ENCODE results near the gene UBASH3A.

DNA sequence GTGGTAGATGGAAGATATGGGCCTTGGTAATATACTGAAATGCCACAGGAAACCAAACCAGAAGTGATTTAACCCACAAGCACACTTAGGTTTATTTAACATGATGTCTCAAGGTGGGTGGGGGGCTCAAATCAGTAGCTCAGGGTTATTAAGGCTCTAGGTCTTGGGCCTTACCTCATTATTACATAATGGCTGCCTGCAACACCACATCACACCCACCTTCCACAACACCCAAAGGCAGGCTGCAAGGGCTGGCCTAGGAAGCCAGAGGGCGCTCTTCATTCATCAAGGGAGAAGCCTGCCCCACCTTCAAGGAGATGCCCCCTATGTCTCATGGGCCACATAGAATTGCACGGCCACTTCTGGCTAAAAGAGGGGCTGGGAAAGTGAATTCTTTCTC lies 43.4 kb upstream of the UBASH3A start:
- TF ChIP-seq, protein P1, sequence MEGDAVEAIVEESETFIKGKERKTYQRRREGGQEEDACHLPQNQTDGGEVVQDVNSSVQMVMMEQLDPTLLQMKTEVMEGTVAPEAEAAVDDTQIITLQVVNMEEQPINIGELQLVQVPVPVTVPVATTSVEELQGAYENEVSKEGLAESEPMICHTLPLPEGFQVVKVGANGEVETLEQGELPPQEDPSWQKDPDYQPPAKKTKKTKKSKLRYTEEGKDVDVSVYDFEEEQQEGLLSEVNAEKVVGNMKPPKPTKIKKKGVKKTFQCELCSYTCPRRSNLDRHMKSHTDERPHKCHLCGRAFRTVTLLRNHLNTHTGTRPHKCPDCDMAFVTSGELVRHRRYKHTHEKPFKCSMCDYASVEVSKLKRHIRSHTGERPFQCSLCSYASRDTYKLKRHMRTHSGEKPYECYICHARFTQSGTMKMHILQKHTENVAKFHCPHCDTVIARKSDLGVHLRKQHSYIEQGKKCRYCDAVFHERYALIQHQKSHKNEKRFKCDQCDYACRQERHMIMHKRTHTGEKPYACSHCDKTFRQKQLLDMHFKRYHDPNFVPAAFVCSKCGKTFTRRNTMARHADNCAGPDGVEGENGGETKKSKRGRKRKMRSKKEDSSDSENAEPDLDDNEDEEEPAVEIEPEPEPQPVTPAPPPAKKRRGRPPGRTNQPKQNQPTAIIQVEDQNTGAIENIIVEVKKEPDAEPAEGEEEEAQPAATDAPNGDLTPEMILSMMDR (IDR thresholded peaks at IDR 0.05): no peak
- TF ChIP-seq EZH2 (IDR thresholded peaks at IDR 0.05; ENCODE audit: borderline replicate concordance, insufficient read depth, low read depth, low read length, poor library complexity, severe bottlenecking): no peak

All from B cell (primary cell).